ENCODE measurements around the gene SLC25A51. TPM values are rescaled to one million over a fixed set of nuclear protein-coding genes. Genes with fewer than 3 reads are reported as not detected.

SLC25A51 gene
- total RNA-seq, 1 experiment from 2014 or later = 40.8 TPM

DNA sequence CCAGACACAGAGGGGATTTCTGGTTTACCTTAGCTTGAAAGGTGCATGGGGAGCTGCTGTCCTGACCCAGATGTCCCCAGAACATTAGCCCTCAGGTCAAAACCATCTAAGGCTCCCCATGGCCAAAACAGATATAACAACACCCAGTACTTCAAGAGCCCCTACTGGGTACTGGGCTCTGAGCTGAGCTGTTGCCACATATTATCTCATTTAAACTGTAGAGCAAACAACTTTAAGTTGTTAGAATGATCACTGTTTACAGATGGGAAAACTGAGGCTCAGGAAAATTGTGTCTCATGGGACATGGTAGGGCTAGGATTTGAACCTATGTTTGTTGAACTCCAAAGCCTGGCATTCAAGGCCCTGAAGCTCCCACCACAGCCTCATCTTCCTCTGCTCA is 20.6 kb upstream of the SLC25A51 start:
- no TSS peak for BruUV-seq (replicated peaks)
- DNase-seq (ENCODE audit: low spot score) = no peak
- intact Hi-C loops (cut with micrococcal nuclease; ENCODE audit: unreplicated experiment) = no loop called here
- ChIA-PET CTCF (no interaction called here), POLR2A (ENCODE audit: low non-redundant PET) (no interaction called here)
- Histone ChIP-seq H3K27me3 (replicated peaks; ENCODE audit: insufficient read depth, low read depth, low read length, poor library complexity) (no peaks in the 10 kb centered on the region), H3K27ac (ENCODE audit: low read depth, low read length, poor library complexity, severe bottlenecking) (no peak overlapping the region), H3K36me3 (ENCODE audit: insufficient read depth, low read length, poor library complexity, severe bottlenecking) (no peaks in the 10 kb centered on the region), H3K4me1 (ENCODE audit: insufficient read depth, low read length, poor library complexity, severe bottlenecking) (peaks cover 19% of the 10 kb centered on the region), H3K4me3 (ENCODE audit: low read depth, low read length, poor library complexity, severe bottlenecking) (no peak overlapping the region), H3K9me3 (ENCODE audit: low read depth, low read length, poor library complexity, severe bottlenecking) (no peaks in the 10 kb centered on the region)
- TF ChIP-seq EZH2 (IDR thresholded peaks at IDR 0.05; ENCODE audit: borderline replicate concordance, low read depth, low read length, poor library complexity, severe bottlenecking) = no peak
- TF ChIP-seq, protein P1, sequence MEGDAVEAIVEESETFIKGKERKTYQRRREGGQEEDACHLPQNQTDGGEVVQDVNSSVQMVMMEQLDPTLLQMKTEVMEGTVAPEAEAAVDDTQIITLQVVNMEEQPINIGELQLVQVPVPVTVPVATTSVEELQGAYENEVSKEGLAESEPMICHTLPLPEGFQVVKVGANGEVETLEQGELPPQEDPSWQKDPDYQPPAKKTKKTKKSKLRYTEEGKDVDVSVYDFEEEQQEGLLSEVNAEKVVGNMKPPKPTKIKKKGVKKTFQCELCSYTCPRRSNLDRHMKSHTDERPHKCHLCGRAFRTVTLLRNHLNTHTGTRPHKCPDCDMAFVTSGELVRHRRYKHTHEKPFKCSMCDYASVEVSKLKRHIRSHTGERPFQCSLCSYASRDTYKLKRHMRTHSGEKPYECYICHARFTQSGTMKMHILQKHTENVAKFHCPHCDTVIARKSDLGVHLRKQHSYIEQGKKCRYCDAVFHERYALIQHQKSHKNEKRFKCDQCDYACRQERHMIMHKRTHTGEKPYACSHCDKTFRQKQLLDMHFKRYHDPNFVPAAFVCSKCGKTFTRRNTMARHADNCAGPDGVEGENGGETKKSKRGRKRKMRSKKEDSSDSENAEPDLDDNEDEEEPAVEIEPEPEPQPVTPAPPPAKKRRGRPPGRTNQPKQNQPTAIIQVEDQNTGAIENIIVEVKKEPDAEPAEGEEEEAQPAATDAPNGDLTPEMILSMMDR (conservative IDR thresholded peaks at IDR 0.05; ENCODE audit: low read depth, low read length) = no peak

GRCh38 chr9:37923796-37924427 is 20.0 kb upstream of the SLC25A51 start:
- no peaks in the 10 kb centered on the region for H3K36me3 ChIP-seq (ENCODE audit: insufficient read depth, low read length, poor library complexity, severe bottlenecking)
- DNase-seq (ENCODE audit: low spot score) = no peak
- H3K4me1 ChIP-seq (ENCODE audit: insufficient read depth, low read length, poor library complexity, severe bottlenecking) = peaks cover 19% of the 10 kb centered on the region
- CTCF ChIA-PET = no interaction called here
- TF ChIP-seq, protein P1 (conservative IDR thresholded peaks at IDR 0.05; ENCODE audit: low read depth, low read length) = no peak
- TF ChIP-seq EZH2 (IDR thresholded peaks at IDR 0.05; ENCODE audit: borderline replicate concordance, low read depth, low read length, poor library complexity, severe bottlenecking) = no peak
- H3K27me3 ChIP-seq (replicated peaks; ENCODE audit: insufficient read depth, low read depth, low read length, poor library complexity) = no peaks in the 10 kb centered on the region
- no TSS peak for BruUV-seq (replicated peaks)
- no peaks in the 10 kb centered on the region for H3K9me3 ChIP-seq (ENCODE audit: low read depth, low read length, poor library complexity, severe bottlenecking)
- no peak overlapping the region for H3K4me3 ChIP-seq (ENCODE audit: low read depth, low read length, poor library complexity, severe bottlenecking)
- intact Hi-C loops (cut with micrococcal nuclease; ENCODE audit: unreplicated experiment) = no loop called here
- POLR2A ChIA-PET (ENCODE audit: low non-redundant PET) = no interaction called here
- H3K27ac ChIP-seq (ENCODE audit: low read depth, low read length, poor library complexity, severe bottlenecking) = no peak overlapping the region

DNA sequence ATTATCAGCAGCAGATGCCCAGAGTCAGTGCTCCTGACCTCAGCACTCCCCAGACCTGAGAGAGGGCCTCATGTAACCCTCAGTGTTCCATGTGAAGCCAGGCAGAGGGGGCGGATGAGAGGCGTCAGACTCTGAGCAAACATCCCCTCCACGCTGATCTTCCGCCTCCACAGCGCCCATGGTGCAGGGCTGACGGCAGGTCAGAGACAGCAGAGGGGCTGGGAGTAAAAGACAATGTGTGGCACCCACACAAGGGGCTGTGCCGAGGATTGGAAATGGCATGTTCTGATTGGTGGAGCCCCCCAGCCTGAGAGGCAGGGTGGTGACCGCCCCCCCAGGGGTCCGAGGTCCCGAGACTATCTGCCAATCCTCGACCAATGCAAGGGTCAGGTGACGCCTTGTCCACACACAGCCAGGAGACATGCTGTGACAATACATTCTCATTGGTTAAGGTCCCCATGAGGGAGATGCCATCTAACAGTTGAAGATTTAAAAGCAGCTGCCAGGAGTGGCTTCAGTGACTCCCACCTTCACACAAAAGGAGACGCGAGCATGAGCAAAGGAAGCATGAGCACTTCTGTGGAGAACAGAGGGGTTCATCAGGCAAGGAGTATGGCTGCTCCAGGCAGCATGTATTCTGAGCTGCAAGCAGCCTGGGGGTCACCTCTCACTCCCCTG is 19.3 kb upstream of the SLC25A51 start:
- no peak overlapping the region for H3K4me3 ChIP-seq (ENCODE audit: low read depth, low read length, poor library complexity, severe bottlenecking)
- no TSS peak for BruUV-seq (replicated peaks)
- H3K9me3 ChIP-seq (ENCODE audit: low read depth, low read length, poor library complexity, severe bottlenecking) = no peaks in the 10 kb centered on the region
- intact Hi-C loops (cut with micrococcal nuclease; ENCODE audit: unreplicated experiment) = no loop called here
- DNase-seq (ENCODE audit: low spot score) = no peak
- H3K36me3 ChIP-seq (ENCODE audit: insufficient read depth, low read length, poor library complexity, severe bottlenecking) = no peaks in the 10 kb centered on the region
- H3K27me3 ChIP-seq (replicated peaks; ENCODE audit: insufficient read depth, low read depth, low read length, poor library complexity) = no peaks in the 10 kb centered on the region
- H3K27ac ChIP-seq (ENCODE audit: low read depth, low read length, poor library complexity, severe bottlenecking) = no peak overlapping the region
- peaks cover 18% of the 10 kb centered on the region for H3K4me1 ChIP-seq (ENCODE audit: insufficient read depth, low read length, poor library complexity, severe bottlenecking)
- TF ChIP-seq, protein P1 (conservative IDR thresholded peaks at IDR 0.05; ENCODE audit: low read depth, low read length) = no peak
- no peak for TF ChIP-seq EZH2 (IDR thresholded peaks at IDR 0.05; ENCODE audit: borderline replicate concordance, low read depth, low read length, poor library complexity, severe bottlenecking)
- ChIA-PET POLR2A (ENCODE audit: low non-redundant PET) (no interaction called here), CTCF (no interaction called here)

All from A673 (cell line).